ENCODE measurements around the gene DNMBP. TPM values are rescaled to one million over a fixed set of nuclear protein-coding genes. Genes with fewer than 3 reads are reported as not detected.

The DNMBP gene
- total and polyA plus RNA-seq, 2 of the 8 experiments (the other 6 are each of a cell fraction or from before 2014, with no cell fraction given): 19.1 to 26.4 TPM

- TF ChIP-seq KDM1A (IDR thresholded peaks at IDR 0.05; ENCODE audit: borderline replicate concordance, low read length) (no peak), JUN (IDR thresholded peaks at IDR 0.05; ENCODE audit: low read depth, low read length) (no peak), BCL11A (IDR thresholded peaks at IDR 0.05; ENCODE audit: low read depth in 2 of 2, low read length in 2 of 2) (no peak), TAF1 (IDR thresholded peaks at IDR 0.05; ENCODE audit: low read depth, low read length) (no peak), YY1 (IDR thresholded peaks at IDR 0.05; ENCODE audit: low read depth, low read length) (no peak), CEBPB (IDR thresholded peaks at IDR 0.05; ENCODE audit: low read depth, low read length) (no peak), POLR2AphosphoS5 (IDR thresholded peaks at IDR 0.05; ENCODE audit: low read depth, low read length) (no peak), SIN3A (conservative IDR thresholded peaks at IDR 0.05 in 1 of 2, IDR thresholded peaks at IDR 0.05 in 1 of 2; ENCODE audit: low read depth in 1 of 2, low read length in 2 of 2) (no peak)
Measured at GRCh38 chr10:99872367-99873162, 137.2 kb downstream of the DNMBP start (continued).

Data from H1 (cell line).